T-helper 1 cell treated with Interleukin-12 subunit alpha and Interleukin-12 subunit beta and Interleukin-4 antibody, amounts not matched to agents 30 μg/mL and 1 μg/mL, for 36 hours (primary cell): ENCODE results near the gene PITX1.
"Not testable (repeated sequence)": the region's sequence is repeated elsewhere in the genome, so short reads cannot be mapped to it uniquely, and the experiment has no call there.

Experiments used
- H3K27ac Mint-ChIP-seq: one replicate; pipeline ENCODE4 v1.8.0; 2021; ENCODE audit warnings: mild to moderate bottlenecking, mixed read lengths
- H3K27me3 Mint-ChIP-seq: one replicate; pipeline ENCODE4 v1.8.0; 2021; ENCODE audit warnings: low read depth, mixed read lengths
- H3K36me3 Mint-ChIP-seq: one replicate; pipeline ENCODE4 v1.8.0; 2021; ENCODE audit warnings: low read depth, mixed read lengths
- H3K4me1 Mint-ChIP-seq: one replicate; pipeline ENCODE4 v1.8.0; 2021; ENCODE audit warnings: low read depth, mixed read lengths
- H3K4me3 Mint-ChIP-seq: one replicate; pipeline ENCODE4 v1.8.0; 2021; ENCODE audit warnings: mild to moderate bottlenecking, moderate library complexity, mixed read lengths
- H3K9me3 Mint-ChIP-seq: one replicate; pipeline ENCODE4 v1.8.0; 2021; ENCODE audit warnings: mixed read lengths

Gene PITX1

GRCh38 chr5:135033901-135034235, at the start of gene PITX1:
Gene PITX1 (minus strand): TSS chr5:135034228. CDS start chr5:135033881, 347 bp downstream.
- peaks cover 14% of the 10 kb centered on the region for H3K36me3 Mint-ChIP-seq
- H3K4me3 Mint-ChIP-seq, result peak within 1 kb of the TSS; percentile 87
- peaks cover 89% of the 10 kb centered on the region for H3K27me3 Mint-ChIP-seq
- H3K9me3 Mint-ChIP-seq, result no peaks in the 10 kb centered on the region
- peaks cover 31% of the 10 kb centered on the region for H3K4me1 Mint-ChIP-seq
- peak within 1 kb of the TSS; percentile 70 for H3K27ac Mint-ChIP-seq

DNA sequence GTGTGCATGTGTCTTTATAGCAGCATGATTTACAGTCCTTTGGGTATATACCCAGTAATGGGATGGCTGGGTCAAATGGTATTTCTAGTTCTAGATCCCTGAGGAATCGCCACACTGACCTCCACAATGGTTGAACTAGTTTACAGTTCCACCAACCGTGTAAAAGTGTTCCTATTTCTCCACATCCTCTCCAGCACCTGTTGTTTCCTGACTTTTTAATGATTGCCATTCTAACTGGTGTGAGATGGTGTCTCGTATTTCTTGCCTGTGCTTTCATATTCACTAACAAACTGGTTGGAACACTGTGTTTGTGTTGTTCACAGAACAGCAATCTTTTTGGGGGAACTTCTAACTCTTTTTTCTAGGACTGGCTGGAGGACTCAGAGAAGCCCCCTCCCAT, 49.3 kb upstream of the PITX1 start:
- H3K4me1 Mint-ChIP-seq, H3K9me3 Mint-ChIP-seq, H3K27ac Mint-ChIP-seq, H3K4me3 Mint-ChIP-seq, H3K36me3 Mint-ChIP-seq: not testable (repeated sequence)
- H3K27me3 Mint-ChIP-seq, result peaks cover 13% of the 10 kb centered on the region

DNA sequence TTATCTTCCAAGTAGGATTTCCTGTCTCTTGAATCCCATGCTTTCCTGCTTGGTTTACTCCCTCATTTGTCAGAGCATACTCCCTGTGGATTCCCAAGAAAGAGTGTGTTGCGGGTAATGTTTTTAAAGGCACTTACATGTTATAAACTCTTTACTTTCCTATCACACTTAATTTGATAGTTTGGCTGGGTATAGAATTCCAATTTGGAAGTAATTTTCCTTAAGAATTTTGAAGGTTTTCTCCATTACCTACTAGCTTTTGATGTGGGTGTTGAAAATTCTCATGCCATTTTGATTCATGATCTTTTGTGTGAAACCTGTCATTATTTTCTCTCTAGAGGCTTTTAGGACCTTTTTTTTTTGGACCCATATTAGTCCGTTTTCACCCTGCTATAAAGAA, 47.2 kb upstream of the PITX1 start:
- Mint-ChIP-seq H3K9me3 (peaks cover 7% of the 10 kb centered on the region), H3K4me3 (no peak overlapping the region), H3K36me3 (no peaks in the 10 kb centered on the region), H3K4me1 (no peaks in the 10 kb centered on the region), H3K27me3 (peaks cover 7% of the 10 kb centered on the region), H3K27ac (no peak overlapping the region)

GRCh38 chr5:135079760-135080159, 45.7 kb upstream of the PITX1 start:
- no peaks in the 10 kb centered on the region for H3K4me1 Mint-ChIP-seq
- no peak overlapping the region for H3K27ac Mint-ChIP-seq
- peaks cover 6% of the 10 kb centered on the region for H3K27me3 Mint-ChIP-seq
- H3K9me3 Mint-ChIP-seq, result peaks cover 7% of the 10 kb centered on the region
- no peak overlapping the region for H3K4me3 Mint-ChIP-seq
- H3K36me3 Mint-ChIP-seq, result no peaks in the 10 kb centered on the region

DNA sequence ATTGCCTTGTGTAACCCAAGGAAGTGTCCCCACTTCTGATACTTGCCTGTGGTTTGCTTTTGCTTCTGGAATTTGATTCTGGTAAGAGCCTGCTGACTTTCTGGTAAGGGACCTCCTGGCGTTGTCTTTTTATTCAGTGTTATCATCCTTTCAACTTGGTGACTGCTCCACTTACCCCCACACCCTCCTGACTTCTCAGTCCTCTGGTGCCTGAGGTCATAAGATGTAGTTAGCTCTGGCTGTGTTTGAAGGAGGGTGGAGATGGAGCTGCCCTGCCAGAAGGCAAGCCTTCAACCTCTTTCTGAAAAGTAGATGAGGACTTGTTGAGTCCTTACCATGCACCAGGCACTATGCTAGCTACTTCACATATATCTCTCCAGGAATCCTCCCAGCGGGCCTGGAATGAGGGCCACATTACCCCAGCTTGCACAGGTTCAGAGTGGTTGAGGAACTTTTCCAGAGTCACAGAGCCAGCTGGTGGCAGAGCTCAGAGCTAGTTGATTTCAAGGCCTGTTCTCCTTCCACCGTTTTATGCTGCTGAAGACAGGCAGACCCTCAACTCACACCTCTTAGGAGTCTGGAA, 45.2 kb upstream of the PITX1 start:
- Mint-ChIP-seq H3K4me3 (no peak overlapping the region), H3K4me1 (no peaks in the 10 kb centered on the region), H3K9me3 (peaks cover 7% of the 10 kb centered on the region), H3K27ac (no peak overlapping the region), H3K27me3 (peaks cover 6% of the 10 kb centered on the region), H3K36me3 (no peaks in the 10 kb centered on the region)

- Mint-ChIP-seq H3K27ac (no peak overlapping the region), H3K4me1 (no peaks in the 10 kb centered on the region), H3K4me3 (no peak overlapping the region), H3K27me3 (no peaks in the 10 kb centered on the region), H3K9me3 (no peaks in the 10 kb centered on the region), H3K36me3 (no peaks in the 10 kb centered on the region)
Observed at GRCh38 chr5:135076801-135077200, 42.8 kb upstream of the PITX1 start.

- no peaks in the 10 kb centered on the region for H3K9me3 Mint-ChIP-seq
- H3K4me3 Mint-ChIP-seq, result no peak overlapping the region
- H3K27me3 Mint-ChIP-seq, result no peaks in the 10 kb centered on the region
- H3K27ac Mint-ChIP-seq, result no peak overlapping the region
- H3K4me1 Mint-ChIP-seq, result no peaks in the 10 kb centered on the region
- no peaks in the 10 kb centered on the region for H3K36me3 Mint-ChIP-seq
Observed at GRCh38 chr5:135076051-135076491, 42.0 kb upstream of the PITX1 start.

- Mint-ChIP-seq H3K27ac (no peak overlapping the region), H3K27me3 (no peaks in the 10 kb centered on the region), H3K36me3 (no peaks in the 10 kb centered on the region), H3K4me1 (no peaks in the 10 kb centered on the region), H3K9me3 (no peaks in the 10 kb centered on the region), H3K4me3 (no peak overlapping the region)
Observed at GRCh38 chr5:135075621-135076020, 41.6 kb upstream of the PITX1 start.

DNA sequence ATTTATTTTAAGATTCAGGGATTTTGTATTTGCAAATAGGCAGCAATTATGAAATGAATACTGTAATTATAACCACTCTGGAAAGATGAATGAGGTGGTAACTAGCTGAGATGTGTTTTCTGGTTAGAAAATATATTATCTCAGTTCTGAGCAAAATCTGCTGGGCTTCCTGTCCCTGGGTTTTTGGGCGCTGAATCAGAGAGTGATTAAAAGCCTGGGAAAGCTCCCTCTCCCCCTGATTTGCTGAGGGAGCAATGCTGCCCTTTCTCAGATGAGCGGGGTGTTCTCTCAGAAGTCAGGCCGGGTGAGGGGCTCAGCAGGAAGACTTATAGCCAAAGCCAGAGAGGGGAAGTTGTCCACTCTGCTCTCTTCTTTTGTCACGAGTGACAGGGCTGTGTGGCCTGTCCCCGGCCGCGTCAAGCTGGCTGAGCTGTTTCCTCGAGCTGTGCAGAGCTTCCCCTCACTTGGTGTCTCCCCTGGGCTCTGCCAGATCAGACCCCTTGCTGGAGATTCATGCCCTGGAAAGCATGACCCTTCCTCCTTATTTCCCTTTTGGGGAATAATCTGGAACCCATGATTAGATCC, 39.8 kb upstream of the PITX1 start:
- no peaks in the 10 kb centered on the region for H3K36me3 Mint-ChIP-seq

DNA sequence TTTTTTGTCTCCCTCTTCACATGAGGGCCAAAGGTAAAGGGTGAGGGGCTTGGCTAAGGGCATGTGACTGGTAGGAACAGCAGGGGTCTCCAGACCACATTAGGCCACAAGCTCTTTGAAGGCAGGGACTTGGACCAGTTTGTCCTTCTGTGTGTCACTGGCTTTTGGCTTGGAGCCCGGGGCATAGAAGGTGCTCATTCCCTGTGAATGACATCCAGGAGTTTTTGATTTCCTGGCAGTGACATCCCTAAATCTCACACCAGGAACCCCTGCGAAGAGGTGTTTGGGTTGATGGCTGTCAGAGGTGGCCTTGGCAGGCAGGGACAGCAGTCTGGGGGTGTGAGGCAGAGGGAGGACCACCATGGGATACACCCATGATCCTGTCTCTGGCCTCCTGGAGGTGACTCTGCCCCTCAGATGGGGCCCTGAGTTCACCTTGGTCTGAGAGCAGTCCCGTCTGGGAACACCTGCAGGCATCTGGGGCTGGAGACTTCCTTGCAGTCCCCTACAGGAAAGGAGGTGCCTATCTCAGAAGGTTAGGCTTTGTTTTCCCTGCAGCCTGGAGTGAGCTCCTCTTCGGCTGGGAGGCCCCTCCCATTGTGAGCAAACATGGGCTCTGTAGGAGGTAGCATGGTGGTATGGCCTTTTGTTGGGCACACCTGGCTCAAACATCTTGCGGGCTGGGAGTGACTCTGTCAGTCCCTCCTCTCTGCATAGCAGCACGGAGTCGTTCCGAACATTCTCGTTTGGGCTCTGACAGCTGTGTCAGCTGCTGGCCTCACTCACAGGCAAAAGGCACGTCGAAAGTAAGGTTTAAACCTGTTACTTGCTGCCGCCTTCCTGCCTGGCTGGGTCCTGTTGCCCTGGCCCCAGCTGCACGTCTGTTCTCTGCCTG, 38.6 kb upstream of the PITX1 start:
- H3K27ac Mint-ChIP-seq, result no peak overlapping the region
- no peaks in the 10 kb centered on the region for H3K4me1 Mint-ChIP-seq
- no peak overlapping the region for H3K4me3 Mint-ChIP-seq
- no peaks in the 10 kb centered on the region for H3K27me3 Mint-ChIP-seq
- no peaks in the 10 kb centered on the region for H3K36me3 Mint-ChIP-seq
- no peaks in the 10 kb centered on the region for H3K9me3 Mint-ChIP-seq

More for the DNA sequence above, 39.8 kb upstream of the PITX1 start:
- Mint-ChIP-seq H3K4me3 (no peak overlapping the region), H3K27me3 (no peaks in the 10 kb centered on the region), H3K9me3 (no peaks in the 10 kb centered on the region), H3K4me1 (no peaks in the 10 kb centered on the region), H3K27ac (no peak overlapping the region)

DNA sequence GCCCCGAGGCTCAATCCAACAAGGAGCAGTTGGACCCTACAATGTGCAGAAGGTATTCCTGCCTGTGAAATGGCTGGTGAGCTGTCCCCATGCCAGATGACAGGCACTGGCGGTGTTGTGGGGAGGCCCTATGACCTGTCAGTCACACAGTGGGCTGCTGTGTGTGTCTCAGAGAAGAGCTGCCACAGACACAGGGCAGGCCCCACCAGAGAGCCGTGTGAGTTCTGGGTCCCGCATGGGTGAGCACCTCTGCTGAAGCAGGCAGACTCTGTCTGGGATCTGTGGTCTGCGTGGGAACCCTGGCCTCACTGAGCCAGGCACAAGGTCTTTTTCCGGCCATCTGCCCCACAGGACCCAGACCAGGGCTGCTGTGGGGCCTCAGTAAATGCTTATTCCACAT, 37.3 kb upstream of the PITX1 start:
- H3K9me3 Mint-ChIP-seq, result no peaks in the 10 kb centered on the region
- no peaks in the 10 kb centered on the region for H3K36me3 Mint-ChIP-seq
- no peaks in the 10 kb centered on the region for H3K4me1 Mint-ChIP-seq
- H3K27ac Mint-ChIP-seq, result no peak overlapping the region
- H3K27me3 Mint-ChIP-seq, result no peaks in the 10 kb centered on the region
- H3K4me3 Mint-ChIP-seq, result no peak overlapping the region

DNA sequence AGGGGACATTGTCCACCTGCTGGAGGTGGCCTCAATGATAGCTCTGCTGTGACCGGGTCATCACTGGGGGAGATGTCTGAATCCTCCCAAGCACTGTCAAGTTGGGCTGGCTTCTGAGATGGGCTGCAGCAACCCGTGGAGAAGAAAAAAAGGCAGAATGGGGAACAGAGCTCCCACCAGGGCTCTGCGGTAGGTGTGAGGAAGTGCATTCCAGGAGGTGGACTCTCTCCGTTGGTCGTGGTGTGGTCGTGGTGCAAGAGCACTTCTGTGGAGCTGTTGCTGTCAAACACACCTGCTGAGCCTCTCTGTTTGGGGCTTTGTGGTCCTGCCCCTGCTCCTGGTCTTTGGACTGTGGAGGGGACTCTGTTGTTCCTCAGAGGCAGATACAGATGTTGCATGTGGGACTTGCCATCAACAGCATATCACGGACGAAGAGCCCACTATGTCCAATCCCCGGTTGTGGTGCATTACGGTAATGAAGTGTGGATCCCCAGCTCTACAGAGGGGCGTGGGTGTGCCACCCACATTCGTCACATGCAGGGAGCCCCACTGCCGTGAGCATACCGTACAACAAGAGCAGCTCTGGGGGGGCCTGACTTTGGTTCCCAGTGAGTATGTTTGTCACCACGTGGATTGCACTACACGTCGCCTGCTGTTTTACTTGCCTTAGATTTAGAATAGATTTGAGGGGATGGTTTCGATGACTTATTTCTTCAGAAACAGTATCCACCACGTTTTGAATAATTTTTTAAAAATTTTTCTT, 36.0 kb upstream of the PITX1 start:
- H3K27me3 Mint-ChIP-seq, result no peaks in the 10 kb centered on the region
- no peaks in the 10 kb centered on the region for H3K36me3 Mint-ChIP-seq
- H3K27ac Mint-ChIP-seq, result no peak overlapping the region
- no peaks in the 10 kb centered on the region for H3K9me3 Mint-ChIP-seq
- H3K4me1 Mint-ChIP-seq, result no peaks in the 10 kb centered on the region
- no peak overlapping the region for H3K4me3 Mint-ChIP-seq

DNA sequence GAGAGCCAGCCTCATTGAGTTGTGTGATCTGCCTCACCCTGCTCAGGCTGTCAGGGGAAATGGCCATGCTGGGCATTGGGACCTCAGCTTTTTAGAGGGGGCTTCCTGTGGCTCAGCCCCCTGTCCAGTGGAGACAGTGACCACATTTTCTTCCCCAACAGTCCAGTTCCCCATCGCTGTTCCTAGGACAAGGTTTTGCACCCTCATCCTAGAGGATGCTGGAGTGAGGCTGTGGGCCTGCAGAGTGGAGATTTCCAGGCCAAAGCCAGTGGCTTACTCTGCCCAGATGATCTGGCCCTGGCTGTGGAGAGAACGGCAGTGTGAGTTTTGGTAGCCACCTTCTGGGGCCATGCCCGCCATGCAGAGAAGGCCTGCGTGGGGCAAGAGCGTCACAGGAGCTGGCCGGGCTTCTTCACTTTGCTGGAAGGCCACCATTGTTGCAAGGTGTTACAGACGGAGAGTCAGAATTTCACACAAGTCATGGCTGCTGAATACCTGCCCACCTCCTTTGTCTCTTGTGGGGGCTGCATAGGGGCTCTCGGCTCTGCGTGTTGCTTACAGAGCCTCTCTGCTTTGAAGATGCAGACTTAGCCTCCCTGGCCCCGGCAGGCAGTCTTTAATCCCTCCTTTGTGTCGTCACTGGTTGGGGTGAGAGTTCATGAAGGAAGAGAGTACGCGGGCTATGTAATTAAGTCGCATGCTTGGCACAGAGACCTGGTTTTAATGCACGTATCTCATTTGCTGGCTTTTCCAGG, 35.2 kb upstream of the PITX1 start:
- Mint-ChIP-seq H3K27me3 (no peaks in the 10 kb centered on the region), H3K4me3 (no peak overlapping the region), H3K4me1 (no peaks in the 10 kb centered on the region), H3K27ac (no peak overlapping the region), H3K9me3 (no peaks in the 10 kb centered on the region), H3K36me3 (no peaks in the 10 kb centered on the region)

GRCh38 chr5:135067587-135067986, 33.6 kb upstream of the PITX1 start:
- Mint-ChIP-seq H3K36me3 (no peaks in the 10 kb centered on the region), H3K9me3 (no peaks in the 10 kb centered on the region), H3K27ac (no peak overlapping the region), H3K4me3 (no peak overlapping the region), H3K27me3 (no peaks in the 10 kb centered on the region), H3K4me1 (no peaks in the 10 kb centered on the region)
